GM15510 (cell line): ENCODE measurements around the gene CRIP3.

Experiments used
- POLR2A ChIP-seq: IDR thresholded peaks from 3 replicates; pipeline ENCODE4 v1.6.1; 2011; ENCODE audit warnings: borderline replicate concordance; ENCODE audit not compliant: insufficient read length; ENCODE audit errors: extremely low read depth

Gene CRIP3

DNA sequence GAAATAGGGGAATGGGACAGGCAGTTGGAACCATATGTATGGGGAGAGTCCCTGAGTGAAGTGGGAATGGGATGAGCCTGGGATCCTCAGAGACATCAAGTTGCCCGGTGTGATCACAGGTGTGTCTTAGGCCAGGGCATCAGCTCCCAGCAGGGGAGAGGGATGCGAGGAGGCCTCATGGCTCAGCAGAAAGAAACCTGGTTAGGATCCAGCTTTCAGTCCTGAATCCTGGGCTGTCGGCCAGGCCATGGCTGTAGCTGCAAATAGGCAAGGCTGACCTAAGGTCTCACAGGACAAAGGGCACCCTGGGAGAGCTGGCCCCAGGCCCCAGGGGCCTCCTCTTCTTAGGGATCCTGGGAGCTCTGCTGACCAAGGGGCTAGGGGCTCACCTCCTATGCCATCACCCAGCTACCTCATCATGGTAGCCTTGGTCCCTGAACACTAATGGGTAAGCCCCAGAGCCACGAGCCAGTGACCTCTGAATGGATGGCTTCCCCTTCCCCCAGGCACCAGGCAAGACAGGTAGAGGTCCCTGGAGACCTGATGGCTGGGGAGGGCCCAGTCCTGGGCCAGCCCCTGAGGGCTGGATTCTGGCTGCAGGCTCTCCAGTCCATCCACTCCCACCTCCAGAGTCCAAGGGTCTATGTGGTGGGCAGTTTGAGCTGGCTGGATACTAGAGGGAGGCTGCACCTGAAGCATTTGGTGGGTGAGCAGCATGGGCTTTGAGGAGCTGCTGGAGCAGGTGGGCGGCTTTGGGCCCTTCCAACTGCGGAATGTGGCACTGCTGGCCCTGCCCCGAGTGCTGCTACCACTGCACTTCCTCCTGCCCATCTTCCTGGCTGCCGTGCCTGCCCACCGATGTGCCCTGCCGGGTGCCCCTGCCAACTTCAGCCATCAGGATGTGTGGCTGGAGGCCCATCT, 10.7 kb downstream of the CRIP3 start, which contains the start of gene SLC22A7:
SLC22A7 (plus strand) TSS at position 617 of the 921 bp plus-strand sequence; CDS start at position 716, 99 bp downstream.
- TF ChIP-seq POLR2A: no peak

DNA sequence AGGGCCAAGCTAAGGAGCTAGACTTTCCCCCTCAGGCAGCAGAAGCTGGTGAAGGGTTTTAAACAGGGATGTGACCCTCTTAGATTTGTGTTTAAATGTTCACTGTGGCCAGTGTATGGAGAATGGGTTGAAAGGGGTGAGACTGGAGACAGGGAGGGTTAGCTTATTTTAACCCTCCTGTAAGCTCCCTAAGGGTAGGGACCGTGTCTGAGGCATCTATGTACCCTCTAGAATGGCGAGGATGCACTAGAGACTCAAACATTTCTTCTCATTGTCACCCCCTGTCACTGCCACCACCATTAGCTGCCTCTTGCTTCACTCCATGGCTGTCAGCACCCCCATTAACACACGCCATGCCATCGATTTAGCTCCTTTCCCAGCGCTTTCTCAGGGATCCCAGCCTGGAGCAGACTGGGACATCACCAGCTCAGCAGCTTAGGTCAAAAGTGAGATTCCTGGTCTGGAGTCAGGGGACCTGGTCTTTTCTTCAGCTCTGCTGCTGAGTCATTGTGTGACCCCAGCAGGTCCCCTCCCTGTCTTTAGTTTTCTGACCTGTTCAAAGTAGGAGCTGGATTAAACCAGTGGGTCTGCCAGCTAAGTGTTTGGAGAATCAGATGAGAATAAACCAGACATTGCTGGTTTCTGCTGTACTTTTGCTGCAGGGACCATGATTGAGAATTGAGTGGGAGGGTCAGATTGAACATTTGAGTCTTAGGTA, 11.7 kb downstream of the CRIP3 start:
- TF ChIP-seq POLR2A: no peak

DNA sequence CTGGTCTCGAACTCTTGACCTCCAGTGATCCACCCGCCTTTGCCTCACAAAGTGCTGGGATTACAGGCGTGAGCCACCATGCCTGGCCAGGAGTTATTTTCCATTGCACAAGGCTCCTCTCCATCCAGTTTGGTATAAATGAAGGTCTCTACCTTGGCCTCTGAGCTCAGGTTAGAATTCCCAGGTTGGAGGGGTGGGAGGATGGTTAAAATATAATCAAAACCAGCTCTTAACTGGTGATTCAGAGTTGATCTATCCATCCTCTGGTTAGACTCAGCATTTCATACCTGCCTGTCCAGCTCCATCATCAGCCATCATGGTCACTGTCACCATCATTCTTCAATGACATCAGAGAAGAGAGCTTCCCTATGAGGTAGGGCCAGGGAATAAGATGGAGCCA, 13.2 kb downstream of the CRIP3 start:
- TF ChIP-seq POLR2A: no peak

DNA sequence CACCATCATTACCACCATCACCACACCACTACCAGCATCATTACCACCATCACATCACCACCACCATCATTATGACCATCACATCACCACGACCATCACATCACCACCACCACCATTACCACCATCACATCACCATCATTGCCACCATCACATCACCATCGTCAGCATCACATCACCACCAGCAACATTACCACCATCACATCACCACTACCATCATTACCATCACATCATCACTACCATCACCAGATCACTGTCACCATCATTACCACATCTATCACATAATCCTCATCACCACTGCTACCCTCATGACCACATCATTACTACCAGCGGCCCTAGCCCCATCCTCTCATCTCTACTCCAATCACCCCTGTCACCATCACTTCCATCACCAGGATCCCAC, 14.1 kb downstream of the CRIP3 start:
- no peak for TF ChIP-seq POLR2A

DNA sequence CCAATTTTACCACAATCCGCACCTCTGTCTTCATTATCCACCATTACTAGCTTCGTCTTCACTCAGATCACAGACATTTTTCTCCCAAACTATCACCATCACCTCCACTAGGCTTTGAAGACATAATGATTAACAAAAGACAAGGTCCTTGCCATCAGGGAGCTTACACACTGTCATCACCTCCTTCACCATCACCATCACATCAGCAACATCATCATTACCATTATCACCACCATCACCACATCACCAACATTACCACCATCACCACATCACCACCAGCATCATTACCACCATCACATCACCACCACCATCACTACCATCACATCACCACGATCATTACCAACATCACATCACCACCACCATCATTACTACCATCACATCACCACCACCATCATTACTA, 14.9 kb downstream of the CRIP3 start:
- no peak for TF ChIP-seq POLR2A

DNA sequence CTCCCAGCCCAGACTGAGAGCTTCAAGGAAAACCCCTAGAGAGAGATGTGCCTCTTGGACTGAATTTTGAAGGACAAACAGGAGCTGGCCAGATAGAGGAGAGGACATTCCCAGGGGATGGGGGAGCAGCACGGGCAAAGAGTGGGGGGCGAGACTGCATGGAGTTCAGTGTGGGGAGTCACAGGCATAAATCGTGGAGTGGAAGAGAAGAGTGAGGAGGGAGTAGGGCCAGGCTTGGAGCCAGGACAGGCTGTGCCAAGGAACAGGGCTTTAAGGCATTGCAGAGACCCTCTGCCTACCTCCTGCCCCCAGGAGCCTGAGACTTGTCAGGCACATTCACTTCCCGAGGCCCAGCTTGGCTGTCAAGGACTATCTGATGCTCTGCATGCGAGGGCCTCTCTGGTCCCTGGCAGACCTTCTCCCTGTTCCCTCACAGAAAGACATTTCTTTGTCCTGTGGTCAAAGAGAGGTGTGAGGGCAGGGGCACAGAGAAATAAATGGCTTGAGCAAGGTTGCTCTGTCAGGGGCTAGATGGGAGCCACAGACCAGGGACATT, 15.8 kb downstream of the CRIP3 start:
- no peak for TF ChIP-seq POLR2A

DNA sequence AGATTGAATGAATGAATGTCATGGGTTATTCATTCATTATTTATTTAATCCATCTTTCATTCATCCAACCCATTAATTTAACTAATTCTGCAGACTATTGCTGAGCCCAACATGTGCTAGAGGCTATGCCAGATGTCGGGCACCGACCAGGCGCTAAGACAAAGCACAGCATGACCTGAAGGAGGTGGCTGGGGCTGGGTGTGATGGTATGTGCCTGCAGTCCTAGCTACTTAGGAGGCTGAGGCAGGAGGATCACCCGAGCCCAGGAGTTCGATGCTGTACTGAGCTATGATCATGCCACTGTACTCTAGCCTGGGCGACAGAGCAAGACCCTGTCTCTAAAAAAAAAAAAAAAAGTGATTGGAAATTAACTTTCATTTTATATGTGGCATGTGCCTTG, 16.3 kb downstream of the CRIP3 start:
- no peak for TF ChIP-seq POLR2A

DNA sequence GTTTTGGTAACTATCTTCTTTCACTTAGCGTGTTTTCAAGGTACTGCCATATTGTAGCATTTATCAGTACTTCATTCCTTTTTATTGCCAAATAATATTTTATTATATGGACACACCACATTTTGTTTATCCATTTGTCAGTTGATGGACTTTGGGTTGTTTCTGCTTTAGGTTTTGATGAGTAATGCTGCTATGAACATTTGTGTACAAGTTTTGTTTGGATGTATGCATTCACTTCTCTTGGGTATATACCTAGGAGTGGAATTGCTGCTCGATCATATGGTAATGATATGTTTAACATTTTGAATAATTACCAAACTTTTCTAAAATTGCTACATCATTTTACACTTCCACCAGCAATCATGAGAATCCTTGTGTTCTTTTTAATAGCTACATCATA, 16.9 kb downstream of the CRIP3 start:
- no peak for TF ChIP-seq POLR2A

DNA sequence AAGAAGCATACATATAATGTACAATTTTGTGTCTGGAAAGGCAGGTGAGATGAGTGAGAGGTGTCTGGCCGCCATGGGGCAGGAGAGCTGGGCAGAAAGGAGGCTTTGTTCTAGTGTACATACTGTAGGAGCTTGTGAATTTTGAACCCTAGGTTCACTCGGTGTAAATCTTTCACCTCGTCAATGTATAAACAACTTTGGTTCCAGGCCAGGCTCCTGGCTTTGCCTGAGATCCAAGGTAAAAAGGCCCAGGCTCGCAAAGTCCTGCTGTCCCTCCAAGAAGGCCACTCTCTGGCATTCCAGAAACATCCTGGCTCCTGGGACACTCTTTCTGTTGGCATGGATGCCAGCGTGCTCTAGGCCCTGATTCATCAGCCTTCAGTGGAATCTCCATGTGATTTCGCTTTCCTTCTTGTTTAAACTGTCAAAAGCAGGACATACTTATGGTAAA, 17.7 kb downstream of the CRIP3 start:
- TF ChIP-seq POLR2A: no peak

DNA sequence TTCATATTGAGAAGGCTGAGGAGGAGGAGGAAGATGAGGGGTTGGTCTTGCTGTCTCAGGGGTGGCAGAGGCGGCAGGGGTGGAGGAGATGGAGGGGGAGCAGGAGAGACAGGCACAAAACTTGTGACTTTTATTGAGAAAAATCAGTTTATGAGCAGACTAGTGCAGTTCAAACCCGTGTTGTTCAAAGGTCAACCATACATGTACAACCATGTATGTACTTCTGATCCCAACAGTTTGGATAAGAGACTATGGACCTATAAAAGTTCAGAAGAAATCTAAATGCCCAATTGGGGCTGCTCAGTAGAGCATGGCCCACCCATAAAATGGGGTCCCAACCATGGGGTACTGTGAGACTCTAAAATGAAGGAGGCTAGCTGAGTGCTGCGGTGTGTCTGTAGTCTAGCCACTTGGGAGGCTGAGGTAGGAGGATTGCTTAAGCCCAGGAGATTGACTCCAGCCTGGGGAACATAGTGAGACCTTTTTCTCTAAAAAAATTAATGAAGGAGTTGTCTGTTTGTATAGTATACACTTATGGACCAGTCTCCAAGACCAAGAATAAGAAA, 18.2 kb downstream of the CRIP3 start:
- no peak for TF ChIP-seq POLR2A

DNA sequence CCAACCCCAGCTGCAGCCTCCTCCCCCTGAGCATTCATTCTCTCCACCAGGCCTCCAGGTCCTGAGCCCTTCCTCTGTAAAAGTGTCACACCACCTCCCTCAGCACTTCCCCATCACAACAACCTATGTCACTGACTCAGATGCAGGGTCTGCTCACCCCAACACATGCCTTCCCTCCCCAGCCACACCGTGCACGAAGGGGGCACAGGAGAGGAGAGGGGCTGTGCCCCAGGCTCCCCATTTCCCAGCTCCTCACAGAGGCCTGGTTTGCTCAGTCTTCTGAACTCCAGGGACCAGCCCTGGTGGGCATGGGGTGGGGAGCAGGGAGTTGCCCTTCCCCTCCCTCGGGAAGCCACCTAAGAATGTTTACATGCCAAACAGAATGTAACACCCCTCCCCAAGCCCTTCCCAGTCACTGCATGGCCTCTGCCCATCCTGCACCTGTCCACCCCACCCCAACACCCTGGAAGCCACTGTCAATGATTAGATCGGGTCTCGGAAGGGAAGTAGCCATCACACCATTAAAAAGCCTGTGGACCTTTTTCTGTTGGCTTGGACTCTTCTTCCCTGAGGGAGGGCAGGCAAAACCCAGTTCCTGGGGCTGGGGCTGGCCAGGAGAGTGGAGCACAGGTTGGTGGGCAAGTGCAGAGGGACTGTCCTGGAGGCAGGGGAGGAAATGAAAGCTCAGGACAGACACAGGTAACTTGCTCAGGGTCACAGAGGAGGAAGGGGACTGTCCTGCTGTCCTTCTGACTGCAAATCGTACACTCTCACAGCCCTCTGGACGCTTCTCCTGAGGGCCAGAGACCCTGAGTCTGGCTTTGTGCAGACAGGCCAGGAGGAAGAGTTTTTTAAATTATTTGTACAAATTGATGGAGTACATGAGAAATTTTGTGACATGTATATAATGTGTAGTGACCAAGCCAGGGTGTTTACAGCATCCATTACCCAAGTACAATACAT, 20.6 kb downstream of the CRIP3 start:
- no peak for TF ChIP-seq POLR2A

DNA sequence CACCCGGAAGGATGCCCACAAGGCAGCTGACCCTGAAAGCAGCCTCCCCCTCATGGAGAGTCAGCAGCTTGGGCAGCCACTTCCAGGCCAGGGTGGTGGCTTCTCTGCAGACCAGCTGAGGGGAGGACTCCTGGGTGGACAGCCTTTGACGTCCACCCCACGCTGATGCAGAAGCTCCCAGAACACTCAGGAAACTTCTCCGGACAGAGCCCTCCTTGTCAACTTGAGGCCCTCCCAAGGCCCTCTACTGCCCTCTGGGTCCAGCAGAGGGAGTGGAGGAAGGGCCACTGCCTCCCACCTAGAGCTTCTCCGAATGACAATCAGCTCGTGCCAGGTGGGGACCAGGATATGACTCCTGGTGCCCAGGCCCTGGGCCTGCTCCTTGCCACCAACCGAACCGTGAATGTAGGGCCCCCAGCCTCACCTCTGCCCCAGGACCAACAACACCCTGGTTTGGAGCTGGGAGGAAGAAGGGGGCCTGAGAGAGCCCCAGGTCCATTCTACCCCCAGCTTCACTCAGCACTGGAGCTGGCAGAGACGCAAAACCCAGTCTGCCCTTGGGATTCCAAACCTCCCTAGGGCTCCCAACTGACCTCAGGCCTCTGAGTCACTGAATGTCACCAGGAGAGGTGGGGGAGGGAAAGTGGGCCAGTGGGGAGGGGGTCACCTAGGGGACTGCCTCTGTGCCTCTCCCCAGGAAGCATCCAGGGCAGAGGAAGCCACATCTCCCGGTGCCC, 21.5 kb downstream of the CRIP3 start:
- TF ChIP-seq POLR2A: no peak

DNA sequence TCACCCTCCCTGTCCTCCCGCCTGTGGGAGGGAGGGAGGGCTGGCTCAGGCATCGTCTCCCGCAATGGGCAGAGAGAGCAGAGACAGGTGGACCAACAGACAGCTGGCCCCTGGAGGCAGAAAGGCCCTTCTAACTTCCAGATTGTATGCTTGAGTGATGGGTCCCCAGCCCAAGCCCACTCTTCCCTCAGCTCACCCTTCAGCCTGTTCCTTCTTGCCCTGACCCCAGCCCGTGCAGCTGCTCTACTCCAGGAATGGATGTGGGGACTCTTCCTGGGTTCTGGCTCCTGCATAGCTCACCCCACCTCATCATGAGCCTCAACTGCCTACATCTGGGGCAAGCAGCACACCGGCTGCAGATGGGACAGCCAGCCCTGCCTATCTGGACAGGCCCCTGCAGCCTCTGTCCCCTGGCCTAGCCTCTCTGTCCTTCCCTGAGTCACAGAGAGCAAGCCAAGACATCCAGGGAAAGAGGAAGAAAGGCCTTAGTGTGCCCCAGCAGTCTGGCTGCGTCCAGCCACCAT, 22.1 kb downstream of the CRIP3 start:
- no peak for TF ChIP-seq POLR2A
